BLaER1 (cell line): ENCODE measurements around the gene PTPRN2.

Source experiments
- H3K27ac ChIP-seq: shearing (Covaris generic); formaldehyde crosslinking; 2 replicates; pipeline ENCODE4 v1.8.1; 2022
- H3K27me3 ChIP-seq: shearing (Covaris generic); formaldehyde crosslinking; 2 replicates; pipeline ENCODE4 v1.8.1; 2022
- H3K36me3 ChIP-seq: shearing (Covaris generic); formaldehyde crosslinking; 2 replicates; pipeline ENCODE4 v1.8.1; 2022
- H3K4me1 ChIP-seq: shearing (Covaris generic); formaldehyde crosslinking; 2 replicates; pipeline ENCODE4 v1.8.1; 2022
- H3K4me2 ChIP-seq: shearing (Covaris generic); formaldehyde crosslinking; 2 replicates; pipeline ENCODE4 v1.8.1; 2022
- H3K4me3 ChIP-seq: shearing (Covaris generic); formaldehyde crosslinking; 2 replicates; pipeline ENCODE4 v1.8.1; 2022
- H3K9ac ChIP-seq: shearing (Covaris generic); formaldehyde crosslinking; 2 replicates; pipeline ENCODE4 v1.8.1; 2022
- H3K9me3 ChIP-seq: shearing (Covaris generic); formaldehyde crosslinking; 2 replicates; pipeline ENCODE4 v1.8.1; 2022
- H4K20me1 ChIP-seq: shearing (Covaris generic); formaldehyde crosslinking; 2 replicates; pipeline ENCODE4 v1.8.1; 2022
- Cebpa-rat ChIP-seq: shearing (Covaris generic); IDR thresholded peaks from 2 replicates; pipeline ENCODE4 v1.8.1; 2022

The PTPRN2 gene

DNA sequence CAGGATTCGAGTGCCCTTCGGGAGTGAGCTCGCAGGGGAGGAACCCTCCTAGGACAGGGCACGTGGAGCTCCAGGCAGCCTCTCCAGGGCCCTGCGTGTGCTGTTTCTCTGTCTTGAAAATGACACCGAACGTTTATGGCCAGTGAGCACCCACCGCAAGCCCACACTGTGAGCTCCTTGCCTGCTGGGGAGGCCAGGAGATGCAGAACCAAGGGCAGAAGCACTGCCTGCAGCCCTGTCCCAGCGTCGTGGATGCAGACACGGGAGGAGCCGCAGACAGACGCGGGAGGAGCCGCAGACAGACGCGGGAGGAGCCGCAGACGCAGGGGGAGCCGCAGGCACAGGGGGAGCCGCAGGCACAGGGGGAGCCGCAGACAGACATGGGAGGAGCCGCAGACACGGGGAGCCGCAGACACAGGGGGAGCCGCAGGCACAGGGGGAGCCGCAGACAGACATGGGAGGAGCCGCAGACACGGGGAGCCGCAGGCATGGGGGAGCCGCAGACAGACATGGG is 314.4 kb downstream of the PTPRN2 start:
- Histone ChIP-seq H4K20me1 (no peaks in the 10 kb centered on the region), H3K9me3 (no peaks in the 10 kb centered on the region), H3K4me3 (no peak overlapping the region), H3K27ac (no peak overlapping the region), H3K9ac (no peak overlapping the region), H3K27me3 (no peaks in the 10 kb centered on the region), H3K4me2 (no peak overlapping the region), H3K36me3 (no peaks in the 10 kb centered on the region), H3K4me1 (no peaks in the 10 kb centered on the region)
- TF ChIP-seq Cebpa-rat: no peak

GRCh38 chr7:158272509-158273137 is 315.0 kb downstream of the PTPRN2 start:
- no peak for TF ChIP-seq Cebpa-rat
- no peaks in the 10 kb centered on the region for H3K36me3 ChIP-seq
- no peak overlapping the region for H3K9ac ChIP-seq
- H4K20me1 ChIP-seq: no peaks in the 10 kb centered on the region
- no peak overlapping the region for H3K4me3 ChIP-seq
- H3K9me3 ChIP-seq: no peaks in the 10 kb centered on the region
- H3K27ac ChIP-seq: no peak overlapping the region
- H3K27me3 ChIP-seq: no peaks in the 10 kb centered on the region
- no peak overlapping the region for H3K4me2 ChIP-seq
- H3K4me1 ChIP-seq: no peaks in the 10 kb centered on the region

DNA sequence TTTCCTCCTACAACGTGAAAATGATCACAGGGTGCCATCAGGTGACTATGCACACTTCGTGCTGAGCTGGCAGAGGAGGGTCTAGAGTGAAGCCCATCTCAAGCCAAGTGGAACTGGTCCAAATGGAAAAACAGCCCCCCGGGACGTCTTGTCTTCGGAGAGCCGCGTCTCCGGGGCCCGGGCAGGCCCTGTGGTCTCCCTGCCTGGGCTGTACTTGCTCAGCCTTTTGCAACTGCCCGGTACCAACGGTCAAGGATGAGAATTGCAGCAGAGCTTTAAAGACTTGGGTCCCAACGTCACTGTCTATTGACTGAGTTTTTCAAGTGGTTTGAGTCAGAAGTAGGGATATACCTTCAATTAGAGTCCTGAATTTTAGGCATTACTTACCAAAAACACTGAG is 315.5 kb downstream of the PTPRN2 start:
- H3K4me3 ChIP-seq: no peak overlapping the region
- H3K9me3 ChIP-seq: no peaks in the 10 kb centered on the region
- no peak overlapping the region for H3K27ac ChIP-seq
- H3K36me3 ChIP-seq: no peaks in the 10 kb centered on the region
- no peaks in the 10 kb centered on the region for H3K4me1 ChIP-seq
- TF ChIP-seq Cebpa-rat: no peak
- no peak overlapping the region for H3K4me2 ChIP-seq
- H4K20me1 ChIP-seq: no peaks in the 10 kb centered on the region
- no peaks in the 10 kb centered on the region for H3K27me3 ChIP-seq
- no peak overlapping the region for H3K9ac ChIP-seq

- H3K4me2 ChIP-seq: no peak overlapping the region
- no peaks in the 10 kb centered on the region for H4K20me1 ChIP-seq
- no peak overlapping the region for H3K27ac ChIP-seq
- no peak overlapping the region for H3K4me3 ChIP-seq
- no peak overlapping the region for H3K9ac ChIP-seq
- H3K27me3 ChIP-seq: no peaks in the 10 kb centered on the region
- no peaks in the 10 kb centered on the region for H3K9me3 ChIP-seq
- no peaks in the 10 kb centered on the region for H3K4me1 ChIP-seq
- TF ChIP-seq Cebpa-rat: no peak
- H3K36me3 ChIP-seq: no peaks in the 10 kb centered on the region
Observed at GRCh38 chr7:158271646-158272045, 316.0 kb downstream of the PTPRN2 start.

GRCh38 chr7:158270856-158271413 is 316.7 kb downstream of the PTPRN2 start:
- no peak overlapping the region for H3K4me2 ChIP-seq
- H3K9me3 ChIP-seq: no peaks in the 10 kb centered on the region
- TF ChIP-seq Cebpa-rat: no peak
- H3K4me1 ChIP-seq: no peaks in the 10 kb centered on the region
- H3K27me3 ChIP-seq: no peaks in the 10 kb centered on the region
- no peak overlapping the region for H3K9ac ChIP-seq
- no peak overlapping the region for H3K27ac ChIP-seq
- no peaks in the 10 kb centered on the region for H4K20me1 ChIP-seq
- no peak overlapping the region for H3K4me3 ChIP-seq
- no peaks in the 10 kb centered on the region for H3K36me3 ChIP-seq

DNA sequence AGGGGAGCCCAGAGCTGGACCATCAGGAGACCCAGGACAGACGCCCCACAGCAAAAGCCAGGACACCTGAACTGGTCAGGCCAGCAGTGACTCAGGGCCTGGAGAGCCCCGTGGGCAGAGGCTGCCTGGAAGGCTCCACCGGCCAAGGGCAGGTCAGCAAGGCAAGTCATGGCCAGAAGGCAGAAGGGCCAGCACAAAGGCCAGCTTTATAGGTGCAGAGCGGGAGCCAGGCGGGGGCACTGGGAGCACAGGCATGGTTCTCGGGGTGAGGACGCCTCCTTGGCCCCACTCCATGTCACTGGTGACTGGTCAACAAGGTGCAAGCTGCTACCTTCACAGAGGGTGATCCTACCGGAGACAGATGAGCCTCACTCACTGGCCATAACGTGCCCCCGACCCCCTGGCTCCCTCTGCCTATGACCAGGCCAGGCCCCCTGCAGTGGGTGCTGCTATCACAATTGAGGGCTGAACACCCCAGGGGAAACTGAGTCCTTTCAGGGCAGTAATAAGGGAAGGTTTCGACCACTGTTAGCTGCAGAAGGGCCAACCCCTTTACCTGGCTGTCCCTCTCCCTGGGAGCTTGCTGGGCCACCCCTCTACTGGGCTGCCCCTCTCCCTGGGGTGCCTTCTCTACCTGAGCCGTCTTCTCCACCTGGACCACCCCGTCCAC is 317.4 kb downstream of the PTPRN2 start:
- no peaks in the 10 kb centered on the region for H3K4me1 ChIP-seq
- H3K4me3 ChIP-seq: no peak overlapping the region
- H3K27me3 ChIP-seq: no peaks in the 10 kb centered on the region
- H3K9ac ChIP-seq: no peak overlapping the region
- H3K9me3 ChIP-seq: no peaks in the 10 kb centered on the region
- H3K4me2 ChIP-seq: no peak overlapping the region
- H4K20me1 ChIP-seq: no peaks in the 10 kb centered on the region
- no peaks in the 10 kb centered on the region for H3K36me3 ChIP-seq
- no peak for TF ChIP-seq Cebpa-rat
- no peak overlapping the region for H3K27ac ChIP-seq

GRCh38 chr7:158268816-158269535 is 318.6 kb downstream of the PTPRN2 start:
- no peaks in the 10 kb centered on the region for H3K36me3 ChIP-seq
- H3K27ac ChIP-seq: no peak overlapping the region

GRCh38 chr7:158267742-158268435 is 319.7 kb downstream of the PTPRN2 start:
- H3K4me1 ChIP-seq: no peaks in the 10 kb centered on the region
- no peaks in the 10 kb centered on the region for H4K20me1 ChIP-seq
- no peak overlapping the region for H3K4me2 ChIP-seq
- H3K9ac ChIP-seq: no peak overlapping the region
- H3K27ac ChIP-seq: no peak overlapping the region
- TF ChIP-seq Cebpa-rat: no peak
- H3K27me3 ChIP-seq: no peaks in the 10 kb centered on the region
- H3K4me3 ChIP-seq: no peak overlapping the region
- no peaks in the 10 kb centered on the region for H3K36me3 ChIP-seq
- H3K9me3 ChIP-seq: no peaks in the 10 kb centered on the region

More at GRCh38 chr7:158268816-158269535, 318.6 kb downstream of the PTPRN2 start:
- no peak overlapping the region for H3K4me3 ChIP-seq
- no peaks in the 10 kb centered on the region for H3K4me1 ChIP-seq
- no peak overlapping the region for H3K4me2 ChIP-seq
- no peaks in the 10 kb centered on the region for H3K9me3 ChIP-seq
- H4K20me1 ChIP-seq: no peaks in the 10 kb centered on the region
- H3K9ac ChIP-seq: no peak overlapping the region
- no peak for TF ChIP-seq Cebpa-rat
- no peaks in the 10 kb centered on the region for H3K27me3 ChIP-seq
